Immature natural killer cell (primary cell): ENCODE measurements around the gene KLHDC9. TPM values are rescaled to one million over a fixed set of nuclear protein-coding genes. Genes with fewer than 3 reads are reported as not detected.
"Not testable (repeated sequence)": the region's sequence is repeated elsewhere in the genome, so short reads cannot be mapped to it uniquely, and the experiment has no call there.

ENCODE experiments used
- DNase-seq, 3 donors: peaks; one replicate each; pipeline ENCODE4 v3.0.0; 2022; ENCODE audit warnings: mixed read lengths in 1 of 3
- H3K27ac Mint-ChIP-seq, 6 donors: one replicate each; pipeline ENCODE4 v1.8.0; 2020; ENCODE audit warnings: mixed read lengths in 6 of 6, mild to moderate bottlenecking in 5 of 6, inconsistent platforms in 4 of 6, moderate library complexity in 3 of 6
- H3K27me3 Mint-ChIP-seq, 3 donors: one replicate each; pipeline ENCODE4 v1.8.0; 2020 to 2021; ENCODE audit warnings: low read depth in 3 of 3, mild to moderate bottlenecking in 3 of 3, mixed read lengths in 3 of 3, moderate library complexity in 3 of 3, inconsistent platforms in 1 of 3
- H3K36me3 Mint-ChIP-seq, 3 donors: one replicate each; pipeline ENCODE4 v1.8.0; 2020; ENCODE audit warnings: mixed read lengths in 3 of 3, inconsistent platforms in 2 of 3, mild to moderate bottlenecking in 2 of 3
- H3K4me1 Mint-ChIP-seq, 2 donors: one replicate each; pipeline ENCODE4 v1.8.0; 2020; ENCODE audit warnings: inconsistent platforms in 2 of 2, mild to moderate bottlenecking in 2 of 2, mixed read lengths in 2 of 2, moderate library complexity in 1 of 2
- H3K4me3 Mint-ChIP-seq, 5 donors: one replicate each; pipeline ENCODE4 v1.8.0; 2020; ENCODE audit warnings: mild to moderate bottlenecking in 5 of 5, mixed read lengths in 5 of 5, inconsistent platforms in 3 of 5, moderate library complexity in 3 of 5
- H3K9me3 Mint-ChIP-seq, 6 donors: one replicate each; pipeline ENCODE4 v1.8.0; 2020; ENCODE audit warnings: mild to moderate bottlenecking in 6 of 6, mixed read lengths in 6 of 6, inconsistent platforms in 4 of 6, moderate library complexity in 3 of 6
- polyA plus RNA-seq, 3 donors: library from polyadenylated mRNA; unstranded; fragments of 300-500 nt; fragmentation: Illumina TruSeq; gene quantifications; one replicate each; pipeline ENCODE4 v1.2.3, GENCODE V29; 2021

Gene KLHDC9, protein sequence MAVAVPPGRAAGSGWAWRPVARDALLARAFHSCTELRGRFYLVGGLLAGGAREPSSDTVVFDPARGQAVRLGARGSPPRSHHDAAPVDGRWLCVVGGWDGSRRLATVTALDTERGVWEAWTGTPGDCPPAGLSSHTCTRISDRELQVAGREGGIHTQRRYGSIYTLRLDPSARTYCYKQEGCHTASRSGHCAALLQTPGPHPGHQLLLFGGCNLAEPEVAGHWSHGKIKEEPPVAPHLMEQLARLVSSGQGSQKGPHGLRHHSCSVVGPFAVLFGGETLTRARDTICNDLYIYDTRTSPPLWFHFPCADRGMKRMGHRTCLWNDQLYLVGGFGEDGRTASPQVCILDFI
- polyA plus RNA-seq = under 1 TPM in 1 of 3 donors, not detected in 2; 0.59 TPM

DNA sequence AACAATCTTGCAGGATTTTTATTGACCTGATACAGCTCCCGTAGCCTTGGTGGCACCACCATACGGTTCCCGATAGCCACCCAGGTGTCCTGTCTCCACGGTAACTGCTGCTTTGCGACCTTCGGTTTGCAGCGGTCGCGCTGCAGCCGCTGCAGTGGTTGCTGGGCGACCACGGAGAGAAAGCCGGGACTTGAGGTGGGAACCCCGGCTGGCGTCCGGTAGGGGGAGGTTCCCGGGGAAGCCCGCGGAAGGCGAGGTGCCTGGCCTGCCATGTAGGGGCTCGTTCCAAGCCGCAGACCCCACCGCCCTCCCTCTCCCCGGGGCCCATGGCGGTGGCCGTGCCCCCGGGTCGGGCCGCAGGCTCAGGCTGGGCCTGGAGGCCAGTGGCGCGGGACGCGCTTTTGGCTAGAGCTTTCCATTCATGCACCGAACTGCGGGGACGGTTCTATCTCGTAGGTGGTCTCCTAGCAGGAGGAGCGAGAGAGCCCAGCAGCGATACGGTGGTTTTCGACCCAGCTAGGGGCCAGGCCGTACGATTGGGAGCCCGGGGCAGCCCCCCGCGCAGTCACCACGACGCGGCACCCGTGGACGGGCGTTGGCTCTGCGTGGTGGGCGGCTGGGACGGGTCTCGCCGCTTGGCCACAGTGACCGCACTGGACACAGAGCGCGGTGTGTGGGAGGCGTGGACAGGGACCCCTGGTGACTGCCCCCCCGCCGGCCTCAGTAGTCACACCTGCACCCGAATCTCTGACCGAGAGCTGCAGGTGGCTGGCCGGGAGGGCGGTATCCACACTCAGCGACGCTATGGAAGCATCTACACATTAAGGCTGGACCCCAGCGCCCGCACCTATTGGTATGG is at the start of gene KLHDC9:
Gene KLHDC9 (plus strand): TSS at position 152 of the 859 bp plus-strand sequence. CDS start 175 bp downstream, at position 327.
- peak within 1 kb of the TSS; percentile 82 to 93 (median 92) for H3K4me3 Mint-ChIP-seq
- peaks cover 0 to 6% (median 2%) of the 10 kb centered on the region in 6 donors for H3K9me3 Mint-ChIP-seq
- peaks cover 24 to 40% (median 31%) of the 10 kb centered on the region in 3 donors for H3K27me3 Mint-ChIP-seq

DNA sequence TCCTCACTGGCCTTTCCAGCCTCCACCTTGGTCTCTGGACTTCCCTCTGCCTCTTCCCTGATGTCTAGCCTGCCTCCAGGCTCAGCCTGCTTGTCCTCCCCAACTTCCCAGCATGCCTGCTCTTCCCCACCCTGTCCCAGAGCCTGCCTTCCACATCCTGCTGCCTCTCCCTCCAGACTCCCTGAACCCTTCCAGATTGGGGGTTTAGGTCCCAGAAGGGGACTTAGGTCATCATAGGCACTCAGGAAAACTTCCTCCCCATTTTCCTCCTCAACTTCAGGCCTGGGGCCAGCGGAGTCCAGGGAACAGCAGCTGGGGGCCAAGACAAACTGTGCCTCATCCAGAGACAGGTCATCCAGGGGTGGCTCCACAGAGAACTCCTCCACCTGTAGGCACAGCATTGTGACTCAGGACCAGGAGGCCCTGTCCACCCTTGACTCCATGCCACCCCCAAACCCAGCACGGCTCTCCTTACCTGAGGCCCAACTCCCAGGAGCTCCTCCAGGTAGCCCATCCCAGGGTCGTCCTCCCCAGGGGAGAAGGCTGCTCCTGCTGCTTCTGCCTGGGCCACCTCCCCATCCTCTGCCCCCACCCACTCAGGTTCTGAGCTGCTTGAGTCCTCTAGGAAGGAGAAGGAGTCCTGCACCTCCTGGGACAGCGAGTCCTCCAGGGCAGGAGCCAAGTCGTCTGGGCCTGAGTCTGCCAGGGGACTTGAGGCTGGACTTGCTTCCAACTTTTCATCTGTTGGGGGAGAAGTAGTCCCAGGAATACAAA is 49.0 kb upstream of the KLHDC9 start:
- peaks cover 48 to 58% of the 10 kb centered on the region in 2 donors for H3K4me1 Mint-ChIP-seq
- H3K27ac Mint-ChIP-seq = peak overlapping the region; percentile 73 to 88 (median 86)
- H3K36me3 Mint-ChIP-seq = peaks cover 20 to 49% (median 21%) of the 10 kb centered on the region in 3 donors
- DNase-seq = no peak
- no peak overlapping the region for H3K4me3 Mint-ChIP-seq
- no peaks in the 10 kb centered on the region for H3K9me3 Mint-ChIP-seq
- H3K27me3 Mint-ChIP-seq = peaks cover 7 to 16% (median 10%) of the 10 kb centered on the region in 3 donors

More for the DNA sequence above, at the start of gene KLHDC9:
- DNase-seq = peak; percentile 73 to 79 (median 76)
- Mint-ChIP-seq H3K36me3 (peaks cover 4 to 20% (median 4%) of the 10 kb centered on the region in 3 donors), H3K4me1 (peaks cover 22% of the 10 kb centered on the region in 2 donors), H3K27ac (peak within 1 kb of the TSS; percentile 80 to 99 (median 92))

DNA sequence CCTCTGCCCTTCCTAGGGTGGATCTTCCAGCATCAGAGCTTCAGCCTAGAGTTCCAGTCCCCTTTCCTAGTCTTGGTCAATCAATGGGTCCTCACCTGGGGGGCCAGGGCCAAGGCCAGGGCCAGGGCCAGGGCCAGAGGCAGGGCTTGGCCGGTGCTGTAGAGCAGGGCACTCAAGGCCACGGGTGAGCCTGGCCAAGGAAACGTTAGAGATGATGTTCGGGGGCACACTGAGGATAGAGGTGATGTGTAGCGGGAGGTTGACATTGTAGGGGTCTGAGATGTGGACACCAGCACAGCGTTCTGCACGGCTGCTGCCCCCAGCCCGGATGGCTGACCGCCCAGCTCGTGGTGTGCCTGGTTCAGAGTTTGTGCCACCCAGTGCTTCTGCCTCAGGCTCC is 46.9 kb upstream of the KLHDC9 start:
- H3K36me3 Mint-ChIP-seq = peaks cover 24 to 52% (median 26%) of the 10 kb centered on the region in 3 donors
- H3K27me3 Mint-ChIP-seq = peaks cover 2 to 8% (median 4%) of the 10 kb centered on the region in 3 donors
- no peak for DNase-seq
- H3K9me3 Mint-ChIP-seq = no peaks in the 10 kb centered on the region
- H3K27ac Mint-ChIP-seq = peak overlapping the region in 3 of 6 donors; percentile 3 to 78 (median 39)
- peaks cover 40 to 47% of the 10 kb centered on the region in 2 donors for H3K4me1 Mint-ChIP-seq
- H3K4me3 Mint-ChIP-seq = no peak overlapping the region

DNA sequence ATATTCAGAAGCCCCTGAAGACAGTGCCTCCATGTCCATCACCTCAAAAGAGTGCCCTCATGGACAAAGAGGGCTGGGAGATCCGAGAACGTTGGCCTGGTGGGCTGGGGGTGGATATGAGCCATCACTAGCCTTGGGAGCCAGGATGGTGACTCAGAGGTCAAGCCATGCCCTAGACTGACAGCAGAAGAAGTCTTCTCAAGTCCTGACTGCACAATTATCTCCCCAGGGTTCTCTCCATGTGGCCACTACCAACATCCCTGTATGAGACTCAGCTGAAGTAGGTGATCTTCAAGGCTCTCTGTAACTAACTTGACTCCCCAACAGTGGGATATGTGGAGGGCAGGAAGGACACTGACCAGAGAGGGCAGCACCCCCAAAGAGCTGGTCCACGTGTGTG is 45.3 kb upstream of the KLHDC9 start:
- H3K36me3 Mint-ChIP-seq = peaks cover 31 to 57% (median 34%) of the 10 kb centered on the region in 3 donors
- no peaks in the 10 kb centered on the region for H3K9me3 Mint-ChIP-seq
- H3K27me3 Mint-ChIP-seq = peaks cover 2 to 5% (median 4%) of the 10 kb centered on the region in 3 donors
- H3K4me1 Mint-ChIP-seq = peaks cover 42 to 46% of the 10 kb centered on the region in 2 donors
- no peak overlapping the region for H3K4me3 Mint-ChIP-seq
- H3K27ac Mint-ChIP-seq = peak overlapping the region in 5 of 6 donors; percentile 46 to 90 (median 67)
- DNase-seq = no peak

DNA sequence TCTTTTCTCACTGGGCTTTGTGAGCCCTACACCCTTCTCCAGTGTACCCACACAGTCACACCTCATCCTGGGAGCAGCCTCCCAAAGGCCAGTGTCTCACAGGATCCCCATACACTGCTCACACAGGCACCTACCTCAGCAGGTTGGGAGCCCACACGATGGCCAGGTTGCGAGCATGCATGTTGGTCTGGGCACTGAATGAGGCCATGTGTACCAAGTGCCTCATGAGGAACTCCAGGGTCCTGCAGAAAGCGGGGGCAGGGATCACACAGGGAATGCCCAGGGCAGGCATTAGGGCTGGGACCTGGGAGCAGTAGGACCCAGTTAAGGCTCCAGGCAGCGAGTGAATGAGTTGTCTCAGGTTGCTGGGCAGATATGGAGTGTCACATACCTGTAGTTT is 43.9 kb upstream of the KLHDC9 start:
- H3K9me3 Mint-ChIP-seq = no peaks in the 10 kb centered on the region

DNA sequence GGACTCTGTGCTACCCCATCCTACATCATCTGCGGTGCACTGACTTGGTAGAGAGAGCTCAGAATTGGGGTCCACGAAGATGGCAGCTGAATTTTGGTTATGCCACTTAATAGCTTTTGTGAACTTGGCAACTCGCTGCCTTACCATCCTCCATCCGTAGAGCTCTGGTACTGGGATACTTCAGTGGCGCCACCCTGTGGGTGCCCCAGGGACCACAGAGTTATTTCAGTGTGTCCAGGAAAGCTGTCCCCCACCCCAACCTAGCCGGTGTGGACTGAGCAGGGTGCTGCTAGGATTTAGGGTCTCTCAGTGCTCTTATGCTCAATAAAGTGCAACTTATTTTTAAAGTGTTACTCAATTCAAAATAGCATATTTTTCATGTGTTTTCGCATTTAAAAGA is 43.4 kb upstream of the KLHDC9 start:
- Mint-ChIP-seq H3K9me3 (no peaks in the 10 kb centered on the region), H3K4me1 (peaks cover 44 to 47% of the 10 kb centered on the region in 2 donors), H3K36me3 (peaks cover 24 to 53% (median 29%) of the 10 kb centered on the region in 3 donors), H3K27me3 (peaks cover 0 to 5% (median 2%) of the 10 kb centered on the region in 3 donors), H3K27ac (peak overlapping the region in 2 of 6 donors; percentile 11 to 57), H3K4me3 (no peak overlapping the region)
- DNase-seq = no peak

More for the DNA sequence above, 43.9 kb upstream of the KLHDC9 start:
- Mint-ChIP-seq H3K27ac (peak overlapping the region in 4 of 6 donors; percentile 11 to 45 (median 32)), H3K4me3 (no peak overlapping the region), H3K27me3 (peaks cover under 1 to 5% (median 2%) of the 10 kb centered on the region in 3 donors), H3K36me3 (peaks cover 24 to 53% (median 29%) of the 10 kb centered on the region in 3 donors), H3K4me1 (peaks cover 39 to 42% of the 10 kb centered on the region in 2 donors)
- DNase-seq = no peak

DNA sequence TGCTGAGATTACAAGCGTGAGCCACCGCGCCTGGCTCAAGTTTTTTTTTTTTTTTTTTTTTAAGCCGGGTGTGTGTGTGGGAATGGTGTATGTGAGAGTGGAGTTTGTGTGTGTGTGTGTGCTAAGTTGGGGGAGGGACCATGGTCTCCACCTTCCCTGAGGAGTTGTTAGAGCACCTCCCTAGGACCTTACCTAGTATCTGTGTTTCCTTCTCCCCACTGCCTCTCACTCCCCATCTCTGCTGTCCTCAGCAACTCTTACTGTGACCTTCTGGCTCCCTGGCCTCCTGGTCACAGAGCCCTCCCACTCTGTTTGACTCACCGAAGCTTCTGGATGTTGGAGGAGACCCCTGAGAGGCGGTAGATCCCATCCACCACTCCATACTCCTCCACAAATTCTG is 38.9 kb upstream of the KLHDC9 start:
- H3K36me3 Mint-ChIP-seq = peaks cover 16 to 40% (median 22%) of the 10 kb centered on the region in 3 donors
- H3K9me3 Mint-ChIP-seq = no peaks in the 10 kb centered on the region
- peaks cover 0 to 5% (median 0%) of the 10 kb centered on the region in 3 donors for H3K27me3 Mint-ChIP-seq
- H3K4me1 Mint-ChIP-seq = peaks cover 65 to 70% of the 10 kb centered on the region in 2 donors
- DNase-seq = no peak
- H3K27ac Mint-ChIP-seq = peak overlapping the region; percentile 79 to 89 (median 84)
- peak overlapping the region in 3 of 5 donors; percentile 11 to 54 (median 48) for H3K4me3 Mint-ChIP-seq

DNA sequence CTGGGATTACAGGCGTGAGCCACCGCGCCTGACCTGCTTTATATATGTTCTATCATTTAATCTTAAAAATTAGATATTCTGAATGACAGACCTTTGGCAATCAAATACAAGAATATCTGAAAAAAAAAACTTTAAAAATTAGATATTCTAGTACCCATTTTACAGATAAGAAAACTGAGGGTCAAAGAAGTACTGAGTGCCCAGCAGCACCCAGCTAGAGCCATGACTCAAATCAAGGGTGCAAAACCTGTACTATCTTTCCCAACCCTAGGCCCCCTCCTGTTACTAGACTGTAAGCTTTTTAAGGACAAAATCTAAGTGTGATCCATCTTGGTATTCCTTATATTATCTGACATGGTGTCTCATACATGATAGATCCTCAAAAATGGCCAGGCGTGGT is 36.7 kb upstream of the KLHDC9 start:
- peak overlapping the region in 3 of 5 donors; percentile 10 to 78 (median 62) for H3K4me3 Mint-ChIP-seq
- H3K27ac Mint-ChIP-seq = peak overlapping the region in 5 of 6 donors; percentile 40 to 94 (median 80)
- H3K9me3 Mint-ChIP-seq = no peaks in the 10 kb centered on the region
- peaks cover 78 to 82% of the 10 kb centered on the region in 2 donors for H3K4me1 Mint-ChIP-seq
- no peak for DNase-seq
- H3K36me3 Mint-ChIP-seq = peaks cover 14 to 40% (median 20%) of the 10 kb centered on the region in 3 donors
- peaks cover 0 to 2% (median 0%) of the 10 kb centered on the region in 3 donors for H3K27me3 Mint-ChIP-seq

DNA sequence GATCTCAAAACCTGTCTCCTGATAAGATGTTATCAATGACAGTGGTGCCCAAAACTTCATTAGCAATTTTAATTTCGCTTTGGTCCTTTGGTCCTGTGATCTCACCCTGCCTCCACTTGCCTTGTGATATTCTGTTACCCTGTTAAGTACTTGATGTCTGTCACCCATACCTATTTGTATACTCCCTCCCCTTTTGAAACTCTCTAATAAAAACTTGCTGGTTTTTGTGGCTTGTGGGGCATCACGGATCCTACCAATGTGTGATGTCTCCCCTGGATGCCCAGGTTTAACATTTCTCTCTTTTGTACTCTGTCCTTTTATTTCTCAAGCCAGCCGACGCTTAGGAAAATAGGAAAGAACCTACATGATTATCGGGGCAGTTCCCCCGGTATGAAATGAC is 34.2 kb upstream of the KLHDC9 start:
- H3K36me3 Mint-ChIP-seq = peaks cover 19 to 37% (median 21%) of the 10 kb centered on the region in 3 donors

DNA sequence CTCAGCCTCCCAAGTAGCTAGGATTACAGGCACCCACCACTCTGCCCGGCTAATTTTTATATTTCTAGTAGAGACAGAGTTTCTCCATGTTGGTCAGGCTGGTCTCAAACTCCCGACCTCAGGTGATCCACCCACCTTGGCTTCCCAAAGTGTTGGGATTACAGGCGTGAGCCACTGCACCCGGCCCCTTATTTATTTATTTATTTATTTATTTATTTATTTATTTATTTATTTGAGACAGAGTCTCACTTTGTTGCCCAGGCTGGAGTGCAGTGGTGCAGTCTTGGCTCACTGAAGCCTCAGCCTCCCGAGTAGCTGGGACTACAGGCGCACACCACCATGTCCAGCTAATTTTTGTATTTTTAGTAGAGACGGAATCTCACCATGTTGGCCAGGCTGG is 32.5 kb upstream of the KLHDC9 start:
- H3K36me3 Mint-ChIP-seq = peaks cover 19 to 29% (median 25%) of the 10 kb centered on the region in 3 donors
- H3K4me3 Mint-ChIP-seq = peak overlapping the region; percentile 78 to 100 (median 97)
- DNase-seq, H3K9me3 Mint-ChIP-seq: not testable (repeated sequence)
- H3K27me3 Mint-ChIP-seq = peaks cover 8 to 25% (median 15%) of the 10 kb centered on the region in 3 donors
- peaks cover 80 to 87% of the 10 kb centered on the region in 2 donors for H3K4me1 Mint-ChIP-seq
- H3K27ac Mint-ChIP-seq = peak overlapping the region; percentile 94 to 98 (median 96)

More for the DNA sequence above, 34.2 kb upstream of the KLHDC9 start:
- Mint-ChIP-seq H3K4me3 (peak overlapping the region; percentile 73 to 91 (median 78)), H3K4me1 (peaks cover 86 to 93% of the 10 kb centered on the region in 2 donors), H3K27me3 (peaks cover 3 to 11% (median 4%) of the 10 kb centered on the region in 3 donors), H3K27ac (peak overlapping the region; percentile 83 to 98 (median 94))
- not testable (repeated sequence) for H3K9me3 Mint-ChIP-seq
- peak; percentile 43 to 50 (median 47) for DNase-seq

DNA sequence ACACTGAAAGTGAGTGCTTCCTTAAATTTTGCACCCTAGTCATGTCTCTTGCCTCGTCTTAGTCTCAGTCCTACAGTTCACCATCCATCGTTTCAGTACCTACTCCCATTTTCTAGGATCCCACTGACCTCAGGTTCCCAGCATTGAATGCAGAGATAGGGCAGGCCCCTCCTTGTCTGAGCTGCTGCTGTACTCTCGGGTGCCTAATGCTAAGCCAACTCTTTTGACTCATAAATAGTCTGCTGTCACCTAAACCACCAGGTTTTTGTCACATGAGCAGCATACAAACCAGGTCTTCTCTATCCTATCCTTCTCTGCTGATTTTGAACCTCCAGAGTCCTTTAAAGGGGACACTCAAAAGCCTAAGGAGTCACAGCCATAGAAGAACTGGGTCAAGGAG is 31.5 kb upstream of the KLHDC9 start:
- Mint-ChIP-seq H3K27ac (peak overlapping the region; percentile 94 to 98 (median 97)), H3K9me3 (no peaks in the 10 kb centered on the region), H3K4me3 (peak overlapping the region; percentile 91 to 100 (median 97)), H3K27me3 (peaks cover 9 to 25% (median 15%) of the 10 kb centered on the region in 3 donors), H3K36me3 (peaks cover 19 to 29% (median 25%) of the 10 kb centered on the region in 3 donors), H3K4me1 (peaks cover 83 to 88% of the 10 kb centered on the region in 2 donors)
- DNase-seq = peak; percentile 13 to 33 (median 32)
